ENCODE results near the gene CHRM4. TPM values are rescaled to one million over a fixed set of nuclear protein-coding genes. Genes with fewer than 3 reads are reported as not detected.
A peak's percentile ranks its signal among the peaks of the same experiment; 100 is the strongest.

CHRM4 gene
- total RNA-seq, 1 donor from 2014 or later = 0.27 TPM

DNA sequence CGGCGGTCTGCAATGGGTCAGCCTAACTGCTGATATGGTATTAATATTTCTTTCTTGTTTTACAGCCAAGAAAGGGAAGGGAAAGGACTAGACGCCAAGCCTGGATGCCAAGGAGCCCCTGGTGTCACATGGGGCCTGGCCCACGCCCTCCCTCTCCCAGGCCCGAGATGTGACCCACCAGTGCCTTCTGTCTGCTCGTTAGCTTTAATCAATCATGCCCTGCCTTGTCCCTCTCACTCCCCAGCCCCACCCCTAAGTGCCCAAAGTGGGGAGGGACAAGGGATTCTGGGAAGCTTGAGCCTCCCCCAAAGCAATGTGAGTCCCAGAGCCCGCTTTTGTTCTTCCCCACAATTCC lies 8.2 kb downstream of the CHRM4 start:
- peaks cover 23% of the 10 kb centered on the region for H3K27me3 Mint-ChIP-seq (ENCODE audit: low read depth, unreplicated experiment)
- TF ChIP-seq EZH2 (IDR thresholded peaks at IDR 0.05; ENCODE audit: insufficient read depth, low read length) = no peak
- TF ChIP-seq, protein P1, sequence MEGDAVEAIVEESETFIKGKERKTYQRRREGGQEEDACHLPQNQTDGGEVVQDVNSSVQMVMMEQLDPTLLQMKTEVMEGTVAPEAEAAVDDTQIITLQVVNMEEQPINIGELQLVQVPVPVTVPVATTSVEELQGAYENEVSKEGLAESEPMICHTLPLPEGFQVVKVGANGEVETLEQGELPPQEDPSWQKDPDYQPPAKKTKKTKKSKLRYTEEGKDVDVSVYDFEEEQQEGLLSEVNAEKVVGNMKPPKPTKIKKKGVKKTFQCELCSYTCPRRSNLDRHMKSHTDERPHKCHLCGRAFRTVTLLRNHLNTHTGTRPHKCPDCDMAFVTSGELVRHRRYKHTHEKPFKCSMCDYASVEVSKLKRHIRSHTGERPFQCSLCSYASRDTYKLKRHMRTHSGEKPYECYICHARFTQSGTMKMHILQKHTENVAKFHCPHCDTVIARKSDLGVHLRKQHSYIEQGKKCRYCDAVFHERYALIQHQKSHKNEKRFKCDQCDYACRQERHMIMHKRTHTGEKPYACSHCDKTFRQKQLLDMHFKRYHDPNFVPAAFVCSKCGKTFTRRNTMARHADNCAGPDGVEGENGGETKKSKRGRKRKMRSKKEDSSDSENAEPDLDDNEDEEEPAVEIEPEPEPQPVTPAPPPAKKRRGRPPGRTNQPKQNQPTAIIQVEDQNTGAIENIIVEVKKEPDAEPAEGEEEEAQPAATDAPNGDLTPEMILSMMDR (IDR thresholded peaks at IDR 0.05; ENCODE audit: insufficient read depth, low read depth, low read length) = no peak
- H3K4me3 Mint-ChIP-seq (ENCODE audit: unreplicated experiment) = peak overlapping the region; percentile 50

GRCh38 chr11:46382646-46383403 lies 8.8 kb downstream of the CHRM4 start:
- peaks cover 14% of the 10 kb centered on the region for H3K79me2 ChIP-seq (ENCODE audit: insufficient read depth, low read length)
- TF ChIP-seq, protein P1 (IDR thresholded peaks at IDR 0.05; ENCODE audit: insufficient read depth, low read depth, low read length) = peak; percentile 54
- no peak for TF ChIP-seq EZH2 (IDR thresholded peaks at IDR 0.05; ENCODE audit: insufficient read depth, low read length)
- H2AFZ ChIP-seq (ENCODE audit: low read depth, low read length) = peak overlapping the region; percentile 63
- FAIRE-seq = no peak
- peaks cover 11% of the 10 kb centered on the region for H3K4me1 ChIP-seq (ENCODE audit: insufficient read depth, low read length)
- H3K9me3 ChIP-seq (ENCODE audit: insufficient read depth, low read depth, low read length) = no peaks in the 10 kb centered on the region
- no peaks in the 10 kb centered on the region for H3K9me3 Mint-ChIP-seq (ENCODE audit: unreplicated experiment)
- DNase-seq (ENCODE audit: low read depth) = no peak
- no peak overlapping the region for H3K27ac Mint-ChIP-seq (ENCODE audit: unreplicated experiment)
- peaks cover 11% of the 10 kb centered on the region for H4K20me1 ChIP-seq (ENCODE audit: insufficient read depth, low read length)
- peaks cover 18% of the 10 kb centered on the region for H3K27me3 Mint-ChIP-seq (ENCODE audit: low read depth, unreplicated experiment)
- peak overlapping the region; percentile 84 for H3K9ac ChIP-seq (ENCODE audit: low read length)
- peaks cover 3% of the 10 kb centered on the region for H3K27me3 ChIP-seq (ENCODE audit: insufficient read depth, low read length)
- peak overlapping the region; percentile 98 for H3K4me2 ChIP-seq (ENCODE audit: low read length)
- H3K36me3 ChIP-seq (ENCODE audit: insufficient read depth, low read length) = no peaks in the 10 kb centered on the region
- H3K27ac ChIP-seq (ENCODE audit: low read depth, low read length) = no peak overlapping the region
- peak overlapping the region; percentile 62 for H3K4me3 Mint-ChIP-seq (ENCODE audit: unreplicated experiment)
- H3K4me3 ChIP-seq (ENCODE audit: insufficient read depth, low read depth, low read length) = peak overlapping the region; percentile 68
- peaks cover 4% of the 10 kb centered on the region for H3K36me3 Mint-ChIP-seq (ENCODE audit: low read depth, unreplicated experiment)
- no peaks in the 10 kb centered on the region for H3K4me1 Mint-ChIP-seq (ENCODE audit: low read depth, unreplicated experiment)

More for the DNA sequence above, 8.2 kb downstream of the CHRM4 start:
- no peaks in the 10 kb centered on the region for H3K36me3 Mint-ChIP-seq (ENCODE audit: low read depth, unreplicated experiment)
- Histone ChIP-seq H2AFZ (ENCODE audit: low read depth, low read length) (no peak overlapping the region), H3K27ac (ENCODE audit: low read depth, low read length) (no peak overlapping the region), H3K4me1 (ENCODE audit: insufficient read depth, low read length) (peaks cover 11% of the 10 kb centered on the region), H3K9ac (ENCODE audit: low read length) (no peak overlapping the region), H3K79me2 (ENCODE audit: insufficient read depth, low read length) (peaks cover 14% of the 10 kb centered on the region), H3K4me3 (ENCODE audit: insufficient read depth, low read depth, low read length) (no peak overlapping the region), H3K4me2 (ENCODE audit: low read length) (peak overlapping the region; percentile 98), H3K36me3 (ENCODE audit: insufficient read depth, low read length) (no peaks in the 10 kb centered on the region), H3K9me3 (ENCODE audit: insufficient read depth, low read depth, low read length) (no peaks in the 10 kb centered on the region), H3K27me3 (ENCODE audit: insufficient read depth, low read length) (peaks cover 5% of the 10 kb centered on the region), H4K20me1 (ENCODE audit: insufficient read depth, low read length) (peaks cover 14% of the 10 kb centered on the region)
- DNase-seq (ENCODE audit: low read depth) = no peak
- H3K9me3 Mint-ChIP-seq (ENCODE audit: unreplicated experiment) = no peaks in the 10 kb centered on the region
- no peak for FAIRE-seq
- no peaks in the 10 kb centered on the region for H3K4me1 Mint-ChIP-seq (ENCODE audit: low read depth, unreplicated experiment)
- no peak overlapping the region for H3K27ac Mint-ChIP-seq (ENCODE audit: unreplicated experiment)
